Mammary epithelial cell (primary cell): Measurements from ENCODE around the gene HSPA1B.

ENCODE experiments used
- EZH2 ChIP-seq: IDR thresholded peaks from 2 replicates; pipeline ENCODE4 v1.6.1; 2012; ENCODE audit warnings: low read length, inconsistent platforms, borderline replicate concordance
- TF ChIP-seq, protein P1 (sequence below), 2 donors: IDR thresholded peaks in 1 of 2; conservative IDR thresholded peaks in 1 of 2; 2 replicates each; pipeline ENCODE4 v1.5.1; 2011 to 2012; ENCODE audit warnings: inconsistent platforms in 2 of 2, low read length in 2 of 2, mild to moderate bottlenecking in 2 of 2, control low read depth in 1 of 2, low read depth in 1 of 2; ENCODE audit not compliant: insufficient read depth in 1 of 2; ENCODE audit errors: extremely low read depth in 1 of 2

- TF ChIP-seq EZH2: no peak
- TF ChIP-seq, protein P1, sequence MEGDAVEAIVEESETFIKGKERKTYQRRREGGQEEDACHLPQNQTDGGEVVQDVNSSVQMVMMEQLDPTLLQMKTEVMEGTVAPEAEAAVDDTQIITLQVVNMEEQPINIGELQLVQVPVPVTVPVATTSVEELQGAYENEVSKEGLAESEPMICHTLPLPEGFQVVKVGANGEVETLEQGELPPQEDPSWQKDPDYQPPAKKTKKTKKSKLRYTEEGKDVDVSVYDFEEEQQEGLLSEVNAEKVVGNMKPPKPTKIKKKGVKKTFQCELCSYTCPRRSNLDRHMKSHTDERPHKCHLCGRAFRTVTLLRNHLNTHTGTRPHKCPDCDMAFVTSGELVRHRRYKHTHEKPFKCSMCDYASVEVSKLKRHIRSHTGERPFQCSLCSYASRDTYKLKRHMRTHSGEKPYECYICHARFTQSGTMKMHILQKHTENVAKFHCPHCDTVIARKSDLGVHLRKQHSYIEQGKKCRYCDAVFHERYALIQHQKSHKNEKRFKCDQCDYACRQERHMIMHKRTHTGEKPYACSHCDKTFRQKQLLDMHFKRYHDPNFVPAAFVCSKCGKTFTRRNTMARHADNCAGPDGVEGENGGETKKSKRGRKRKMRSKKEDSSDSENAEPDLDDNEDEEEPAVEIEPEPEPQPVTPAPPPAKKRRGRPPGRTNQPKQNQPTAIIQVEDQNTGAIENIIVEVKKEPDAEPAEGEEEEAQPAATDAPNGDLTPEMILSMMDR (conservative IDR thresholded peaks at IDR 0.05 in 1 of 2, IDR thresholded peaks at IDR 0.05 in 1 of 2; ENCODE audit: extremely low read depth in 1 of 2, insufficient read depth in 1 of 2, low read depth in 1 of 2, low read length in 2 of 2): no peak
Observed at GRCh38 chr6:31805939-31806469, 21.5 kb upstream of the HSPA1B start.
